PC-9 (cell line): ENCODE data around the gene STBD1. TPM values are rescaled to one million over a fixed set of nuclear protein-coding genes. Genes with fewer than 3 reads are reported as not detected.
"Not testable (repeated sequence)": the region's sequence is repeated elsewhere in the genome, so short reads cannot be mapped to it uniquely, and the experiment has no call there.

Experiments used
- BruUV-seq: library from RNA; stranded (reverse); fragments of 400-500 nt; replicated peaks from 2 replicates; lab custom pipeline; 2021; lab: Mats Ljungman, UMichigan
- CTCF ChIA-PET: fragments of 300-600 bp; sonication (Branson Sonifier 250); formaldehyde crosslinking; loops from one replicate; lab custom pipeline; 2022; ENCODE audit warnings: antibody characterized with exemption; lab: Charles Lee
- POLR2A ChIA-PET: fragments of 300-600 bp; sonication (Branson Sonifier 250); formaldehyde crosslinking; loops from one replicate; lab custom pipeline; 2022; ENCODE audit warnings: antibody characterized with exemption; ENCODE audit not compliant: unreplicated experiment; lab: Charles Lee
- DNase-seq, 2 experiments: peaks; one replicate each; pipeline versions ENCODE4 v3.0.0 to v3.0.0-alpha.2; 2015 to 2022; ENCODE audit warnings: mixed read lengths in 1 of 2
- H2AFZ ChIP-seq: fragments of 200-600 bp; sonication (generic); 2 replicates; pipeline ENCODE4 v1.8.1; 2017; ENCODE audit warnings: antibody characterized with exemption
- H3F3A ChIP-seq: fragments of 200-600 bp; sonication (generic); 2 replicates; pipeline ENCODE4 v1.8.1; 2017; ENCODE audit warnings: antibody characterized with exemption, mild to moderate bottlenecking, low read depth; ENCODE audit not compliant: insufficient read depth
- H3K27ac ChIP-seq: fragments of 200-600 bp; sonication (generic); 2 replicates; pipeline ENCODE4 v1.6.1; 2016; ENCODE audit warnings: mixed run types
- H3K27me3 ChIP-seq: fragments of 200-600 bp; sonication (generic); 2 replicates; pipeline ENCODE4 v1.6.1; 2016; ENCODE audit warnings: low read depth, mixed run types; ENCODE audit not compliant: insufficient read depth
- H3K36me3 ChIP-seq: fragments of 200-600 bp; sonication (generic); 2 replicates; pipeline ENCODE4 v1.6.1; 2016; ENCODE audit warnings: low read depth, mixed run types
- H3K4me1 ChIP-seq: fragments of 200-600 bp; sonication (generic); replicated peaks from 2 replicates; pipeline ENCODE4 v1.6.1; 2016; ENCODE audit warnings: mixed run types; ENCODE audit not compliant: insufficient read depth
- H3K4me2 ChIP-seq: fragments of 200-600 bp; sonication (generic); 2 replicates; pipeline ENCODE4 v1.6.1; 2017; ENCODE audit warnings: mixed run types
- H3K4me3 ChIP-seq: fragments of 200-600 bp; sonication (generic); 2 replicates; pipeline ENCODE4 v1.6.1; 2016; ENCODE audit warnings: mixed run types
- H3K79me2 ChIP-seq: fragments of 200-600 bp; sonication (generic); 2 replicates; pipeline ENCODE4 v1.6.1; 2017; ENCODE audit warnings: low read depth, mixed run types
- H3K9me2 ChIP-seq: fragments of 200-600 bp; sonication (generic); 2 replicates; pipeline ENCODE4 v1.8.1; 2017; ENCODE audit warnings: mild to moderate bottlenecking; ENCODE audit not compliant: insufficient read depth
- H3K9me3 ChIP-seq: fragments of 200-600 bp; sonication (generic); 2 replicates; pipeline ENCODE4 v1.8.1; 2016; ENCODE audit warnings: low read depth; ENCODE audit not compliant: insufficient read depth
- H4K20me1 ChIP-seq: fragments of 200-600 bp; sonication (generic); 2 replicates; pipeline ENCODE4 v1.8.1; 2017; ENCODE audit not compliant: insufficient read depth
- EZH2 ChIP-seq: fragments of 200-600 bp; sonication (generic); IDR thresholded peaks from 2 replicates; pipeline ENCODE4 v1.8.0; 2017; ENCODE audit warnings: antibody characterized with exemption, low read depth
- intact Hi-C: fragments of 100-400 bp; cut with micrococcal nuclease; formaldehyde crosslinking; loops from one replicate; pipeline ENCODE4 v1.10.0; 2022; ENCODE audit not compliant: unreplicated experiment
- total RNA-seq: library from RNA; stranded (reverse); gene quantifications from 2 replicates; pipeline ENCODE4 v1.2.3, GENCODE V29; 2021
- TF ChIP-seq, protein P1 (sequence below): fragments of 200-600 bp; sonication (generic); conservative IDR thresholded peaks from 2 replicates; pipeline ENCODE4 v1.6.1; 2017; ENCODE audit warnings: mixed run types, antibody characterized with exemption, mild to moderate bottlenecking, moderate library complexity

STBD1 gene
- total RNA-seq, 1 experiment from 2014 or later: 1.8 TPM

- H3K27me3 ChIP-seq: no peaks in the 10 kb centered on the region
- H3K4me1 ChIP-seq: no peaks in the 10 kb centered on the region
- H2AFZ ChIP-seq: no peak overlapping the region
- intact Hi-C loops: no loop called here
- H3K27ac ChIP-seq: no peak overlapping the region
- CTCF ChIA-PET: no interaction called here
- POLR2A ChIA-PET: no interaction called here
- H3K9me2 ChIP-seq: no peaks in the 10 kb centered on the region
- no peaks in the 10 kb centered on the region for H3F3A ChIP-seq
- no peaks in the 10 kb centered on the region for H3K79me2 ChIP-seq
- BruUV-seq: no TSS peak
- H4K20me1 ChIP-seq: no peaks in the 10 kb centered on the region
- no peaks in the 10 kb centered on the region for H3K9me3 ChIP-seq
- no peaks in the 10 kb centered on the region for H3K36me3 ChIP-seq
- no peak overlapping the region for H3K4me2 ChIP-seq
- TF ChIP-seq, protein P1, sequence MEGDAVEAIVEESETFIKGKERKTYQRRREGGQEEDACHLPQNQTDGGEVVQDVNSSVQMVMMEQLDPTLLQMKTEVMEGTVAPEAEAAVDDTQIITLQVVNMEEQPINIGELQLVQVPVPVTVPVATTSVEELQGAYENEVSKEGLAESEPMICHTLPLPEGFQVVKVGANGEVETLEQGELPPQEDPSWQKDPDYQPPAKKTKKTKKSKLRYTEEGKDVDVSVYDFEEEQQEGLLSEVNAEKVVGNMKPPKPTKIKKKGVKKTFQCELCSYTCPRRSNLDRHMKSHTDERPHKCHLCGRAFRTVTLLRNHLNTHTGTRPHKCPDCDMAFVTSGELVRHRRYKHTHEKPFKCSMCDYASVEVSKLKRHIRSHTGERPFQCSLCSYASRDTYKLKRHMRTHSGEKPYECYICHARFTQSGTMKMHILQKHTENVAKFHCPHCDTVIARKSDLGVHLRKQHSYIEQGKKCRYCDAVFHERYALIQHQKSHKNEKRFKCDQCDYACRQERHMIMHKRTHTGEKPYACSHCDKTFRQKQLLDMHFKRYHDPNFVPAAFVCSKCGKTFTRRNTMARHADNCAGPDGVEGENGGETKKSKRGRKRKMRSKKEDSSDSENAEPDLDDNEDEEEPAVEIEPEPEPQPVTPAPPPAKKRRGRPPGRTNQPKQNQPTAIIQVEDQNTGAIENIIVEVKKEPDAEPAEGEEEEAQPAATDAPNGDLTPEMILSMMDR: no peak
- TF ChIP-seq EZH2: no peak
- H3K4me3 ChIP-seq: no peak overlapping the region
- no peak for DNase-seq
Observed at GRCh38 chr4:76282941-76283689, 23.4 kb upstream of the STBD1 start.

DNA sequence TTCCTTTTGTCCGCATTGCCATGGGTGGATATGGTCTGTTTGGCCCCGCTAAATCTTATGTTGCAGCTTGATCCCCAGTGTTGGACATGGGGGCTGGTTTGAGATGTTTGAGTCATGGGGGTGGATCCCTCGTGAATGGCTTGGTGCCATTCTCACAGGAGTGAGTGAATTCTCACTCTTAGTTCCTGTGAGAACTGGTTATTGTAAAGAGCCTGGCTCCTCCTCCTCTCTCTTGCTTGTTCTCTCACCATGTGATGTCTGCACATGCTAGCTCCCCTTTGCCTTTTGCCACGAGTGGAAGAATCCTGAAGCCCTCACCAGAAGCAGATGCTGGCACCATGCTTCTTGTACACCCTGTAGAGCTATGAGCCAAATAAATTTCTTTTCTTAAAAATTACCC, 22.6 kb upstream of the STBD1 start:
- ChIA-PET POLR2A (no interaction called here), CTCF (no interaction called here)
- no peak overlapping the region for H3K27ac ChIP-seq
- H3K9me3 ChIP-seq: no peaks in the 10 kb centered on the region
- no peak overlapping the region for H2AFZ ChIP-seq
- no peaks in the 10 kb centered on the region for H3K36me3 ChIP-seq
- intact Hi-C loops: no loop called here
- H3K27me3 ChIP-seq: no peaks in the 10 kb centered on the region
- DNase-seq: no peak
- H3F3A ChIP-seq: no peaks in the 10 kb centered on the region
- H3K4me2 ChIP-seq: no peak overlapping the region
- no peaks in the 10 kb centered on the region for H3K9me2 ChIP-seq
- BruUV-seq: no TSS peak
- H4K20me1 ChIP-seq: no peaks in the 10 kb centered on the region
- no peaks in the 10 kb centered on the region for H3K4me1 ChIP-seq
- no peak for TF ChIP-seq EZH2
- TF ChIP-seq, protein P1: no peak
- no peaks in the 10 kb centered on the region for H3K79me2 ChIP-seq
- no peak overlapping the region for H3K4me3 ChIP-seq

- H3K4me3 ChIP-seq, intact Hi-C loops, H3K79me2 ChIP-seq, H3K27me3 ChIP-seq, H4K20me1 ChIP-seq, H3K4me2 ChIP-seq, BruUV-seq, H3K4me1 ChIP-seq, DNase-seq, H3K36me3 ChIP-seq, H3K9me2 ChIP-seq, H2AFZ ChIP-seq, H3F3A ChIP-seq, H3K27ac ChIP-seq, H3K9me3 ChIP-seq, POLR2A ChIA-PET: not testable (repeated sequence)
- CTCF ChIA-PET: interaction anchor here (0.6 kb wide), 1 partner anchor 415 kb away, joined by 4 read pairs; no protein-coding TSS in a partner anchor
Observed at GRCh38 chr4:76287811-76288210, 18.7 kb upstream of the STBD1 start.

DNA sequence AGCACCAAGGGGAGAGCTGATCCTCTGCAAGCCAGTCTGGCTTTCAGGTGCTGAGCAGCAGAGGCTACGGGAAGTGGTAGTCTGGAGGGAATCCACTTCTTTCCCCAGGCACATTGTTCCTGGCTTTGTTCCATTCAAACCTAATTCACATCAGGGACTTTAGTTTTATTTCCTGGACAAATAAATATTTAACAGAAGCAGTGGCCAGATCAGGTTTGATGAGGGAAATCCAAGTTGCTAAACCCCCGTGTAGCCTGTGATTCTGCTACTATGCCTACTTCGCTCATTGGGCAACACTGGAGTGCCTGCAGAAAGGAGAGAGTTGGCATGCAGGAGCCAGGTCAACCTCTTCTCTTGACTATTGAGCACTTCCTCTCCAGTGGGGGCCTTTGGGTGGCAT, 13.8 kb upstream of the STBD1 start:
- ChIA-PET CTCF (no interaction called here), POLR2A (no interaction called here)
- no peak overlapping the region for H3K4me2 ChIP-seq
- no peaks in the 10 kb centered on the region for H3K9me2 ChIP-seq
- no peaks in the 10 kb centered on the region for H3K4me1 ChIP-seq
- BruUV-seq: no TSS peak
- no peak for DNase-seq
- no peak overlapping the region for H3K27ac ChIP-seq
- H3K36me3 ChIP-seq: no peaks in the 10 kb centered on the region
- H3K79me2 ChIP-seq: no peaks in the 10 kb centered on the region
- no peaks in the 10 kb centered on the region for H3K27me3 ChIP-seq
- H2AFZ ChIP-seq: no peak overlapping the region
- H3K9me3 ChIP-seq: no peaks in the 10 kb centered on the region
- no peak overlapping the region for H3K4me3 ChIP-seq
- no peaks in the 10 kb centered on the region for H3F3A ChIP-seq
- TF ChIP-seq EZH2: no peak
- TF ChIP-seq, protein P1: no peak
- intact Hi-C loops: no loop called here
- H4K20me1 ChIP-seq: no peaks in the 10 kb centered on the region
